ENCODE results near the gene DLG5.

The DLG5 gene

DNA sequence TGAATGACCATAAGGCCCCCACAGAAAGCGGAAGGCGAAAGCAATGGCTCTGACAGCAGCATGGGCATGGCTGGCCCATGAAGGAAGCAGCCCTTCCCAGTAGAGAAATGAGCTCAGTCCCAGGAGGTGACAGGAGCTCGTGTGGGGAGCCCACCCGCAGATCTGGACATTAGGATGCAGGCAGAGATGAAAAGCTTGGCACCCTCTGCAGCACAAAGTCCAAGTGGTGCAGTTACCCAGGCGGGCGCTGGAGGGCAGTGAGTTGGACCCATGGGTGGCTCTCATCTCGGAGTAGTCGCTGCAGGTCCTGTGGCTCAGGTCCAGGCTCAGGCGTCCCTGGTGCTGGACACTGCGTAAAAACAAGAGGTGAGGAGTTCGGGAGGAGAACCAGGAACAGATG is 109.0 kb downstream of the DLG5 start:
- DNase-seq, result no peak

DNA sequence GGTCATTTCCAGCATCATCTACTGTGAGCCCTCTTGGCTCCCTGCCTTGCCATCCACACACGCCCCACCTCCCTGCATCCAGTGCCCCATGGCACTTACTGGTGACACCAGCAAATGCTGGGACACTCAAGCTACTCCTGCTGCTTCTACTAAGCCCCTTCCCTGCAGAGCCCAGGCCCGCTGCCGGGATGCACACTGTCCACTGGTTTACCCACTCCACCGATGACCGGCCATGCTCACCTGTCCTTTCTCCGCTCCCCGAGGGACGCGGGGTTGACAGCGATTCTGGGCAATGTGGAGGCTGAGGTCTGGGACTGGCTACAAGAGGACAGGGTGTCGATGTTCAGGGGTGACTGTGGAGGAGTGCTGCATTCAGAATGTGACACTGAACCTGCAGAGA is 110.2 kb downstream of the DLG5 start:
- no peak for DNase-seq

DNA sequence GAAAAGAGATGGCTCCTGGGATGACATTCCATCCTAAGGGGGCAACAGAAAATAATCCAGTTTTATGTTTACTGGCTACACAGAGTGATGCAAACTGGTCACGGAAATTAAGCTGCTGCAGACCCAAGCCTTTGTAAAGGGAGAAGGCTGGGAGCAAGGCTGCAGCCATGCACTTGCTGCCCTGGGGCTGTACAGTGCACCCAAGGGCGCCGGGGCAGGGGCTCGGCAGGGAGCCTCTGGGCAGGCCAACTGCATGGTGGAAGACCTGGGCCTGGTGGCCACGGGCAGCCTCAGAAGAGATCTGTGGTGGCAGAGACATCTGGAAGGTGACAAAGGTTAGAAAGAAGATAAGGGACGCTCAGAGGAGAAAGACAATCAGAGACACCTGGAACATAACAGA is 113.8 kb downstream of the DLG5 start:
- DNase-seq, result no peak

GRCh38 chr10:77811831-77812430 is 114.6 kb downstream of the DLG5 start:
- no peak for DNase-seq

GRCh38 chr10:77810446-77811335 is 115.9 kb downstream of the DLG5 start:
- no peak for DNase-seq

DNA sequence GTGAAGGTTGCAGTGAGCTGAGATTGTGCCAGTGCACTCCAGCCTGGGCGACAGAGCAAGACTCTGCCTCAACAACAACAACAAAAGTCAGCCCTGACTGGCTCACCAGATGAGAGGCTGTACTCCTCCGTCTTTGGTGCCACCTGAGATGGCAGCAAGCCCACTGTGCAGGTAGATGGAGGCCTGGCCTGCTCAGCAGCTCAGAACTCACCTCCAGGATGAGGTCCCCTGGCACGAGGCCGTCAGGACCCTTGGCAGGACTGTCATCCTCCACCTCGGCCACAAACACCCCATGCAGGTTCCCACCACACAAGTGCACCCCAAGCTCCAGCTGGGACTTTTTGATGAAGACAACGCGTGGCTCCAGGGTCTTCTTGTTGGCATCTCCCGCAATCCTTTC is 117.2 kb downstream of the DLG5 start:
- DNase-seq, result no peak

- DNase-seq, result no peak
Observed at GRCh38 chr10:77807706-77808105, 118.8 kb downstream of the DLG5 start.

DNA sequence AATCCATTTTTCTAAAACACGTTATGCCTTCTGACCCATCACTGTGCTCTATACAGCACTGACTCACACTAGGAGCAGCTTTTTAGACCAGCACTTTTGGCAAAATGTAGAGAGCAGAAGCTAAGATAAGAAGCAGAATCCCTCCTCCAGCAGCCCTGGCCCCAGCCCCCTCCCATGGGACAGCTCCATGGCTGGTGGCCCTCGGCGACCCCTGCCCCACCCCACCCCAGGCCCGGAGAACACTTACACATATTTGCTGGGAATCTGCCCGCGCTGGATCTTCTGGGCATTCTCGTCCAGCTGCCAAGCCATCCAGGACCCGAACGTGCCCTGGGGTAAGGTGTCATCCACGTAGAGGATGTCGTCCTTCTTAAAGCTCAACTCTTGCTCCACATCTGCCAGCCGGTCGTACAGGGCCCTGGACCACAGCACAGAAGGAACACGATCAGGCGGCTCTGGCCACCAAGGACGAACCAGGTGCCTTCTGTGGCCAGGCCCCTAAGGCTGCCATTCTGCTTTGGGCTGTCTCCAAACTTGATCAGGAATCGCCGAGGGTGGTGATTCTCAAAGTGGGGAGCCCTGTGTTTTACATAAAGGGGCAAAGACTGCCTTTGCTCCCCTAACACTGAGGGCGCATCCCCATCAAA is 119.9 kb downstream of the DLG5 start:
- DNase-seq, result no peak

GRCh38 chr10:77805676-77806075 is 120.9 kb downstream of the DLG5 start:
- DNase-seq, result no peak

- no peak for DNase-seq
Observed at GRCh38 chr10:77804371-77804770, 122.2 kb downstream of the DLG5 start.

GRCh38 chr10:77801474-77802161 is 124.9 kb downstream of the DLG5 start:
- DNase-seq, result peak; percentile 38

GRCh38 chr10:77800738-77801266 is 125.8 kb downstream of the DLG5 start:
- DNase-seq, result no peak

GRCh38 chr10:77800320-77800719 is 126.2 kb downstream of the DLG5 start:
- DNase-seq, result no peak

DNA sequence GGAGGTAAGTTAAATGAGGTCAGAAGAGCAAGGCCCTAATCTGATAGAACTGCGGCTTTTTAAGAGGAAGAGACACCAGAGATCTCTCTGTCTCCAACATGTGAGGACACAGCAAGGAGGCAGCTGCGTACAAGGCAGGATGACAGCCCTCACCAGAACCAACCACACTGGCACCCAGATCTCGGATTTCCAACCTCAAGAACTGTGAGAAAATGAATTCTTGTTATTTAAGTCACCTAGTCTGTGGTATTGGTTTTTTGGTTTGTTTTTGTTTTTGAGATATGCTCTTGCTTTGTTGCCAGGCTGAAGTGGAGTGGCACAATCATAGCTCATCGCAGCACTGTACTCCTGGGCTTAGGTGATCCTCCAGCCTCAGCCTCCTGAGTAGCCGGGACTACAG is 127.2 kb downstream of the DLG5 start:
- no peak for DNase-seq

DNA sequence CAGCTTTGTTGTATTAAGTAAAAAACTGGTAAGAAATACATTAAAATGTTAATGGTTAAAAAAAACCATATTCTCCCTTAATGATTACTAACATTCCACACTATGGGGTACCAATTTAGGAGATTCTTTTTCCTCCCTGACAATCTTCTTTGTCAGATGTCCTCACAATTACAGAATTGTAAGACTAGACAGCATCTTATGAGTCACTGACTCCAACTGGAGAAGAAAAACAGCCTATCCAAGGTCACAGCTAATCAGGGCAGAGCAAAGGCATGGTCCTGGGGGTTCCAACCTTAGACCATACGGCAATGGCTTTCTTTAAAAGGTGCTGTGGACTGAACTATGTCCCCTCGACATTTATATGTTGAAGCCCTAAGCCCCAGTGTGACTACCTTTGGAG is 127.6 kb downstream of the DLG5 start:
- no peak for DNase-seq

GRCh38 chr10:77796311-77796915 is 130.1 kb downstream of the DLG5 start:
- DNase-seq, result no peak

GRCh38 chr10:77795426-77796055 is 131.0 kb downstream of the DLG5 start:
- DNase-seq, result no peak

DNA sequence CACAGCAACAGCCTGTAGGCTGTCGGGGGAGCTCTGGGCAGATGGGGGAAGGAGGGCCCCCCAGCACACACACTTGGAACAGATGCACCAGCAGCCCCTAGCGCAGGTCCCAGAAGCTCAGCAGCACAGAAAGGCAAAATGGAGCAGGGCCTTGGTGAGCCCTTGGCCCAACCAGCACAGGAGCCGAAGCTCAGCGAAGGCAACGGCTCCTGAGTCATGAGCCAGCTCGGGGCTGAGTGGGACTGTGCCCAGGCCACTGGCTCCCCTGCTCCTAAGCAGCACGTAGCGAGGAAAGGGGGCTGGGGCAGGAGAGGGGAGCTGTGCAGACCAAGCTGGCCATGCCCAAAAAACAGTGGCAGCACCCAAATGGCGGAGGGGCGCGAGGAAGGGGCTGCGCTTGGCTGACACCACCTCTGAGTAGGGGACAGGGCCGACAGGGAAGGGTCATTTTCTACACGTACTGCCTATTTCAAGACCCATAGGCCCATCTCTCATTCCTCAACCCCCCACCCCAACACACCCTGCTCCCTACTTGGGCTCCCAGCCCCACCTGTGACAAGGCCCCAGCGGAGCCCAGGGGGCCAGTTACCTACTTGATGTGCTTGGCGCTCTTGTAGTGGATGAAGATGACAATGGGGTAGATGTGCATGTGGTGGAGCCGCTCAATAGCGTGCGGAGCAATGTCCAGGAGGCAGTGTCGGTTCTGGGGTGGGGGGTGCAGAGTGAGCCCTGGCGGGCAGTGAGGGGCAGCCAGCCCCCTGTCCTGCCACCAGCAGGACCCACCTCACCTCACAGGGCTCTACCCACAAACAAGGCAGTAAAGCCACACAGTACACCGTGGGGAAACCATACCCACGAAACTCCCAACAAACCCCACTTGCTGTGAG is 132.1 kb downstream of the DLG5 start:
- DNase-seq, result no peak

GRCh38 chr10:77793831-77794230 is 132.7 kb downstream of the DLG5 start:
- DNase-seq, result no peak

DNA sequence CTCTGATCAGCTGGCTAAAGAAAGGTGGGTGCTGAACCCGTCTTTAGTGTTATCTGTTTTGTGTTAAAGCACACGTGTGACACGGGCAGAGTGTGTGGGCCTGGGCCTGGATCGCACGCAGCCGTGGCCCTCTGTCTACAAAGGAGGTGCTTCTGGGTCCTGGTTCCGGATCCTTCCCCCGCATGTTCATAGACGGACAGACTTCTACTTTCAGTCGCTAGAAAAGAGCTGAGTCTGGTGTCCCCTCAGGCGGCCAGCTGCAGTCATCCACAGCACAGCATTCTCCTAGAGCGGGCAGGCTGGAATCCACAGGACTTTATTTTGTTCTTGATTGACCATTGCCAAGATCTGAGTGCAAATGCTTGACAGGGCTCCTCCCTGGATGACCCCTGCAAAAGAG is 134.4 kb downstream of the DLG5 start:
- no peak for DNase-seq

DNA sequence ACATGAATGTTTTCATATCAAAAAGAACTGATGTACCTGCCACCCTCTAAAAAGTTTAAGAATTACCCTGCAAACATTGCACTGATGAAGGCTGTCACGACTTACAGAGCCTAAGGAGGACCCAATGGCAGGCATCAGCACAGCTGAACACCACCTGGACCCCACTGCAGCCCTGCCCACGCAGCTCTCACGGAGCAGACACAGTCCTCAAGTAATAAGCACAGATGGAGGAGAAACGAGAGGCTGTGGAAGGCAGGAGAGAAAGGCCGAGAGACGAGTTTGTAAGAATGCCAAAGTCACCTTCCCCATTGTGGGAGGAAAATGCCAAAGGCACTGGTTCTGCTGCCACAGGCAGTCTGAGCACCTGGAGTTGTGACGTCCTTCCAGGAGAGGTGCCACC is 135.0 kb downstream of the DLG5 start:
- DNase-seq, result no peak

Measured in activated CD4-positive, CD25-positive, alpha-beta regulatory T cell treated with anti-CD3 and anti-CD28 coated beads, Interleukin-2, amount 50 U/mL, for 72 hours (primary cell).